Large intestine (tissue), 3 donors: Measurements from ENCODE around the gene MAPKBP1. TPM values are rescaled to one million over a fixed set of nuclear protein-coding genes. Genes with fewer than 3 reads are reported as not detected.

ENCODE experiments used
- DNase-seq, 2 donors: peaks; one replicate each; pipeline versions ENCODE4 v3.0.0 to v3.0.0-alpha.2; 2013
- H3K27ac ChIP-seq: one replicate; pipeline ENCODE4 v1.5.1; 2013; ENCODE audit warnings: low read length
- H3K27me3 ChIP-seq: 2 replicates; pipeline ENCODE4 v1.6.1; 2013; ENCODE audit warnings: low read length; ENCODE audit not compliant: control insufficient read depth, insufficient read depth
- H3K36me3 ChIP-seq: 2 replicates; pipeline ENCODE4 v1.6.1; 2013; ENCODE audit warnings: low read length; ENCODE audit not compliant: control insufficient read depth, insufficient read depth
- H3K4me1 ChIP-seq: one replicate; pipeline ENCODE4 v1.6.1; 2013; ENCODE audit warnings: low read length; ENCODE audit not compliant: control insufficient read depth, insufficient read depth
- H3K4me3 ChIP-seq: one replicate; pipeline ENCODE4 v1.5.1; 2013; ENCODE audit warnings: low read length
- H3K9me3 ChIP-seq: one replicate; pipeline ENCODE4 v1.6.1; 2013; ENCODE audit warnings: mild to moderate bottlenecking, low read depth, low read length, moderate library complexity; ENCODE audit not compliant: control insufficient read depth
- WGBS: methylation state at CpG from one replicate; pipeline ENCODE4 v1.1.5; 2013; ENCODE audit warnings: low lambda C conversion rate; ENCODE audit not compliant: insufficient coverage; 5-methylcytosine and 5-hydroxymethylcytosine counted together
- polyA plus RNA-seq: library from polyadenylated mRNA; unstranded; fragments of 120-200 nt; gene quantifications from one replicate; pipeline ENCODE4 v1.2.1, GENCODE V29; 2013

Gene MAPKBP1
- polyA plus RNA-seq, 1 donor, result 33.4 TPM

- Histone ChIP-seq H3K9me3 (no peaks in the 10 kb centered on the region), H3K27ac (no peak overlapping the region), H3K4me1 (no peaks in the 10 kb centered on the region), H3K27me3 (no peaks in the 10 kb centered on the region), H3K4me3 (no peak overlapping the region), H3K36me3 (peaks cover 41% of the 10 kb centered on the region)
- no CpG with 5 or more reads among the region's 6 CpGs for WGBS
- no peak for DNase-seq
Observed at GRCh38 chr15:41836073-41836472, 61.8 kb downstream of the MAPKBP1 start.

GRCh38 chr15:41836713-41837454 is 62.6 kb downstream of the MAPKBP1 start:
- no peak overlapping the region for H3K27ac ChIP-seq
- no peaks in the 10 kb centered on the region for H3K4me1 ChIP-seq
- H3K9me3 ChIP-seq, result no peaks in the 10 kb centered on the region
- DNase-seq, result no peak
- H3K36me3 ChIP-seq, result peaks cover 39% of the 10 kb centered on the region
- WGBS, result no CpG with 5 or more reads among the region's 23 CpGs
- no peaks in the 10 kb centered on the region for H3K27me3 ChIP-seq
- no peak overlapping the region for H3K4me3 ChIP-seq

GRCh38 chr15:41838400-41838897 is 64.2 kb downstream of the MAPKBP1 start, which contains the start of gene PLA2G4B:
PLA2G4B (plus strand) TSS chr15:41838847; CDS start chr15:41838914, 67 bp downstream.
- no CpG with 5 or more reads among the region's 6 CpGs for WGBS
- no peaks in the 10 kb centered on the region for H3K9me3 ChIP-seq
- DNase-seq, result peak; percentile 23 to 56
- H3K27ac ChIP-seq, result no peak within 1 kb of the TSS
- H3K4me3 ChIP-seq, result no peak within 1 kb of the TSS
- H3K27me3 ChIP-seq, result no peaks in the 10 kb centered on the region
- H3K36me3 ChIP-seq, result peaks cover 43% of the 10 kb centered on the region
- H3K4me1 ChIP-seq, result no peaks in the 10 kb centered on the region

GRCh38 chr15:41839781-41840491 is 65.7 kb downstream of the MAPKBP1 start:
- Histone ChIP-seq H3K9me3 (no peaks in the 10 kb centered on the region), H3K27me3 (no peaks in the 10 kb centered on the region), H3K4me3 (no peak overlapping the region), H3K27ac (no peak overlapping the region), H3K4me1 (no peaks in the 10 kb centered on the region), H3K36me3 (peaks cover 58% of the 10 kb centered on the region)
- DNase-seq, result no peak
- no CpG with 5 or more reads among the region's 16 CpGs for WGBS

- peaks cover 62% of the 10 kb centered on the region for H3K36me3 ChIP-seq
- H3K4me1 ChIP-seq, result no peaks in the 10 kb centered on the region
- no CpG with 5 or more reads among the region's 15 CpGs for whole genome bisulfite sequencing
Observed at GRCh38 chr15:41840673-41841072, 66.4 kb downstream of the MAPKBP1 start.

GRCh38 chr15:41841131-41841530 is 66.8 kb downstream of the MAPKBP1 start:
- Histone ChIP-seq H3K36me3 (peaks cover 63% of the 10 kb centered on the region), H3K27me3 (no peaks in the 10 kb centered on the region), H3K9me3 (no peaks in the 10 kb centered on the region), H3K4me3 (no peak overlapping the region), H3K27ac (no peak overlapping the region), H3K4me1 (no peaks in the 10 kb centered on the region)
- no peak for DNase-seq
- no CpG with 5 or more reads among the region's 10 CpGs for WGBS

More at GRCh38 chr15:41840673-41841072, 66.4 kb downstream of the MAPKBP1 start:
- Histone ChIP-seq H3K27ac (no peak overlapping the region), H3K4me3 (no peak overlapping the region), H3K27me3 (no peaks in the 10 kb centered on the region), H3K9me3 (no peaks in the 10 kb centered on the region)
- no peak for DNase-seq

- Histone ChIP-seq H3K4me3 (no peak overlapping the region), H3K9me3 (no peaks in the 10 kb centered on the region), H3K36me3 (peaks cover 65% of the 10 kb centered on the region), H3K27me3 (no peaks in the 10 kb centered on the region), H3K27ac (no peak overlapping the region), H3K4me1 (no peaks in the 10 kb centered on the region)
- WGBS, result no CpG with 5 or more reads among the region's 12 CpGs
- DNase-seq, result no peak
Observed at GRCh38 chr15:41842229-41842628, 67.9 kb downstream of the MAPKBP1 start.

GRCh38 chr15:41843571-41843970 is 69.3 kb downstream of the MAPKBP1 start:
- H3K4me1 ChIP-seq, result no peaks in the 10 kb centered on the region
- H3K4me3 ChIP-seq, result no peak overlapping the region
- no peaks in the 10 kb centered on the region for H3K9me3 ChIP-seq
- no peaks in the 10 kb centered on the region for H3K27me3 ChIP-seq
- no peak for DNase-seq
- H3K27ac ChIP-seq, result no peak overlapping the region
- peaks cover 76% of the 10 kb centered on the region for H3K36me3 ChIP-seq
- WGBS, result no CpG with 5 or more reads among the region's 10 CpGs

GRCh38 chr15:41844814-41845213 is 70.5 kb downstream of the MAPKBP1 start:
- WGBS, result no CpG with 5 or more reads among the region's 12 CpGs
- Histone ChIP-seq H3K27ac (no peak overlapping the region), H3K4me3 (no peak overlapping the region), H3K9me3 (no peaks in the 10 kb centered on the region), H3K27me3 (no peaks in the 10 kb centered on the region), H3K4me1 (no peaks in the 10 kb centered on the region), H3K36me3 (peaks cover 79% of the 10 kb centered on the region)
- DNase-seq, result no peak

- H3K4me1 ChIP-seq, result no peaks in the 10 kb centered on the region
- no peaks in the 10 kb centered on the region for H3K27me3 ChIP-seq
- H3K4me3 ChIP-seq, result no peak overlapping the region
- no peak overlapping the region for H3K27ac ChIP-seq
- H3K9me3 ChIP-seq, result no peaks in the 10 kb centered on the region
- peaks cover 61% of the 10 kb centered on the region for H3K36me3 ChIP-seq
- no CpG with 5 or more reads among the region's 14 CpGs for WGBS
- DNase-seq, result no peak
Observed at GRCh38 chr15:41847206-41847605, 72.9 kb downstream of the MAPKBP1 start.
